HG02678 (cell line): Measurements from ENCODE around the gene RNF40.

ENCODE experiments used
- ATAC-seq: cut with Tn5 transposase; IDR thresholded peaks from one replicate; pipeline ENCODE4 v1.9.1; 2021; ENCODE audit warnings: mild to moderate bottlenecking, moderate library complexity; ENCODE audit not compliant: unreplicated experiment

The RNF40 gene

GRCh38 chr16:30740364-30741251 is 21.5 kb upstream of the RNF40 start:
- no peak for ATAC-seq

GRCh38 chr16:30741461-30741914 is 20.6 kb upstream of the RNF40 start:
- ATAC-seq: no peak

GRCh38 chr16:30743716-30744115 is 18.4 kb upstream of the RNF40 start:
- ATAC-seq: no peak

GRCh38 chr16:30744183-30744582 is 17.9 kb upstream of the RNF40 start:
- no peak for ATAC-seq

- ATAC-seq: no peak
These were observed 17.0 kb upstream of the RNF40 start for GRCh38 chr16:30745082-30745481.

- ATAC-seq: no peak
These were observed 15.4 kb upstream of the RNF40 start for GRCh38 chr16:30746638-30747175.

GRCh38 chr16:30747331-30747730 is 14.8 kb upstream of the RNF40 start:
- no peak for ATAC-seq

- ATAC-seq: peak; percentile 98
These were observed 14.1 kb upstream of the RNF40 start, which contains the start of gene PHKG2 for GRCh38 chr16:30747799-30748633. Gene PHKG2 (plus strand): TSS chr16:30748425. CDS start chr16:30748821, 396 bp downstream.

- no peak for ATAC-seq
These were observed 13.3 kb upstream of the RNF40 start for GRCh38 chr16:30748634-30749445.

- no peak for ATAC-seq
These were observed 11.9 kb upstream of the RNF40 start for GRCh38 chr16:30750201-30750600.

- ATAC-seq: no peak
These were observed 11.2 kb upstream of the RNF40 start for GRCh38 chr16:30750876-30751465.

- ATAC-seq: no peak
These were observed 8.5 kb upstream of the RNF40 start for GRCh38 chr16:30753596-30753995.

GRCh38 chr16:30755955-30756780 is 6.0 kb upstream of the RNF40 start:
- no peak for ATAC-seq

GRCh38 chr16:30756781-30757100 is 5.4 kb upstream of the RNF40 start:
- ATAC-seq: no peak

GRCh38 chr16:30757316-30757715 is 4.8 kb upstream of the RNF40 start:
- no peak for ATAC-seq

GRCh38 chr16:30758988-30759491 is 3.1 kb upstream of the RNF40 start:
- no peak for ATAC-seq

GRCh38 chr16:30760001-30760559 is 2.0 kb upstream of the RNF40 start:
- ATAC-seq: no peak

- ATAC-seq: no peak
These were observed 1.3 kb upstream of the RNF40 start for GRCh38 chr16:30760577-30761426.
